SK-N-SH (cell line): Measurements from ENCODE around the gene STARD7. TPM values are rescaled to one million over a fixed set of nuclear protein-coding genes. Genes with fewer than 3 reads are reported as not detected.

Experiments used
- CTCF ChIA-PET: fragments of 300-600, 350-600 bp; formaldehyde crosslinking; extraction: SDS; loops from one replicate; lab custom pipeline; 2021; lab: Yijun Ruan, JAX
- POLR2A ChIA-PET: fragments of 350-600 bp; sonication (Branson Sonifier 250); formaldehyde crosslinking; extraction: SDS; loops from one replicate; lab custom pipeline; 2020; ENCODE audit warnings: antibody characterized with exemption, inconsistent platforms; lab: Yijun Ruan, JAX
- DNase-seq: peaks from one replicate; pipeline ENCODE4 v3.0.0; 2012
- H2AFZ ChIP-seq: fragments of 200-600 bp; sonication (generic); 2 replicates; pipeline ENCODE4 v1.8.1; 2016; ENCODE audit warnings: antibody characterized with exemption, mild to moderate bottlenecking, low read depth
- H3F3A ChIP-seq: fragments of 200-600 bp; sonication (generic); replicated peaks from 2 replicates; pipeline ENCODE3; 2016; ENCODE audit warnings: antibody characterized with exemption, mild to moderate bottlenecking; ENCODE audit not compliant: insufficient read depth
- H3K27ac ChIP-seq, 2 experiments: fragments of 200-500 bp in 1 of 2; fragments of 200-600 bp in 1 of 2; sonication (Bioruptor generic) in 1 of 2; sonication (generic), shearing (Covaris generic) in 1 of 2; 2 replicates each; pipeline versions ENCODE4 v1.5.1 to v1.6.1; 2014 to 2016; ENCODE audit warnings: low read depth in 2 of 2, inconsistent platforms in 1 of 2, low read length in 1 of 2, mild to moderate bottlenecking in 1 of 2, mixed read lengths in 1 of 2
- H3K27me3 ChIP-seq: fragments of 200-600 bp; sonication (generic), shearing (Covaris generic); 2 replicates; pipeline ENCODE4 v1.6.1; 2016; ENCODE audit warnings: mixed run types; ENCODE audit not compliant: insufficient read depth
- H3K36me3 ChIP-seq, 2 experiments: fragments of 200-500 bp in 1 of 2; fragments of 200-600 bp in 1 of 2; sonication (Bioruptor generic) in 1 of 2; sonication (generic) in 1 of 2; replicated peaks in 1 of 2; 2 replicates each; pipeline versions ENCODE3 to v1.5.1; 2014 to 2016; ENCODE audit warnings: low read length in 1 of 2, mild to moderate bottlenecking in 1 of 2; ENCODE audit not compliant: insufficient read depth in 2 of 2, control insufficient read depth in 1 of 2
- H3K4me1 ChIP-seq, 2 experiments: fragments of 200-500 bp in 1 of 2; fragments of 200-600 bp in 1 of 2; sonication (Bioruptor generic) in 1 of 2; sonication (generic), shearing (Covaris generic) in 1 of 2; 2 replicates each; pipeline versions ENCODE4 v1.5.1 to v1.6.1; 2014 to 2016; ENCODE audit warnings: low read depth in 1 of 2, low read length in 1 of 2, mixed run types in 1 of 2; ENCODE audit not compliant: insufficient read depth in 2 of 2, control insufficient read depth in 1 of 2
- H3K4me2 ChIP-seq: fragments of 200-600 bp; sonication (generic), shearing (Covaris generic); 2 replicates; pipeline ENCODE4 v1.6.1; 2017; ENCODE audit warnings: mixed run types
- H3K4me3 ChIP-seq, 2 experiments: fragments of 200-500 bp in 1 of 2; fragments of 200-600 bp in 1 of 2; sonication (Bioruptor generic) in 1 of 2; sonication (generic), shearing (Covaris generic) in 1 of 2; 2 replicates each; pipeline versions ENCODE4 v1.5.1 to v1.8.1; 2014 to 2016; ENCODE audit warnings: low read depth in 2 of 2, inconsistent platforms in 1 of 2, low read length in 1 of 2, mild to moderate bottlenecking in 1 of 2, mixed read lengths in 1 of 2, moderate library complexity in 1 of 2
- H3K79me2 ChIP-seq: fragments of 200-600 bp; sonication (generic); 2 replicates; pipeline ENCODE4 v1.8.1; 2017; ENCODE audit warnings: mild to moderate bottlenecking; ENCODE audit not compliant: insufficient read depth
- H3K9ac ChIP-seq: fragments of 200-600 bp; sonication (generic); 2 replicates; pipeline ENCODE4 v1.6.1; 2017; ENCODE audit warnings: mixed run types
- H3K9me2 ChIP-seq: fragments of 200-600 bp; sonication (generic); 2 replicates; pipeline ENCODE4 v1.6.1; 2017; ENCODE audit warnings: mixed run types
- H3K9me3 ChIP-seq: fragments of 200-600 bp; sonication (generic); 2 replicates; pipeline ENCODE4 v1.6.1; 2017; ENCODE audit warnings: mixed run types, mild to moderate bottlenecking, moderate library complexity
- H4K20me1 ChIP-seq: fragments of 200-600 bp; sonication (generic); 2 replicates; pipeline ENCODE4 v1.6.1; 2017; ENCODE audit warnings: mild to moderate bottlenecking, mixed run types; ENCODE audit not compliant: insufficient read depth
- CHD2 ChIP-seq: fragments of 150-350 bp; IDR thresholded peaks from 2 replicates; pipeline ENCODE4 v1.6.1; 2018; ENCODE audit warnings: low read length; ENCODE audit not compliant: partially characterized antibody
- ELF1 ChIP-seq: IDR thresholded peaks from 2 replicates; pipeline ENCODE4 v1.4.0; 2012
- EP300 ChIP-seq, 2 experiments: IDR thresholded peaks; 2 replicates each; pipeline versions ENCODE4 v1.4.0 to v1.6.1; 2012; ENCODE audit warnings: borderline replicate concordance in 1 of 2, low read depth in 1 of 2, low read length in 1 of 2
- EZH2phosphoT487 ChIP-seq: fragments of 200-600 bp; sonication (generic); IDR thresholded peaks from 2 replicates; pipeline ENCODE4 v1.6.1; 2017; ENCODE audit warnings: low read depth, mixed run types, mild to moderate bottlenecking, antibody characterized with exemption, moderate library complexity, borderline replicate concordance
- FOXM1 ChIP-seq: IDR thresholded peaks from 2 replicates; pipeline ENCODE4 v1.4.0; 2012; ENCODE audit warnings: low read depth, mild to moderate bottlenecking
- GABPA ChIP-seq: IDR thresholded peaks from 2 replicates; pipeline ENCODE4 v1.4.0; 2012; ENCODE audit warnings: low read depth, mild to moderate bottlenecking
- GATA2 ChIP-seq: sonication (generic); formaldehyde crosslinking; IDR thresholded peaks from 2 replicates; pipeline ENCODE4 v1.5.0; 2020; ENCODE audit warnings: mild to moderate bottlenecking, missing genetic modification reagents
- IRF3 ChIP-seq: fragments of 150-350 bp; IDR thresholded peaks from 2 replicates; pipeline ENCODE4 v1.6.1; 2016; ENCODE audit warnings: mild to moderate bottlenecking, low read depth, low read length
- JUND ChIP-seq: IDR thresholded peaks from 2 replicates; pipeline ENCODE4 v1.4.0; 2012
- MAX ChIP-seq: IDR thresholded peaks from 2 replicates; pipeline ENCODE4 v1.4.0; 2012; ENCODE audit warnings: low read depth
- MXI1 ChIP-seq: IDR thresholded peaks from 2 replicates; pipeline ENCODE4 v1.6.1; 2012; ENCODE audit warnings: mild to moderate bottlenecking, low read depth, low read length, improper control_type of control experiment
- NRF1 ChIP-seq: IDR thresholded peaks from 2 replicates; pipeline ENCODE4 v1.6.1; 2012; ENCODE audit warnings: low read depth, mild to moderate bottlenecking, low read length
- PBX3 ChIP-seq: IDR thresholded peaks from 2 replicates; pipeline ENCODE4; 2012
- RAD21 ChIP-seq: IDR thresholded peaks from 2 replicates; pipeline ENCODE4 v1.6.1; 2012; ENCODE audit warnings: mild to moderate bottlenecking, low read length
- REST ChIP-seq: IDR thresholded peaks from 2 replicates; pipeline ENCODE4 v1.6.1; 2012; ENCODE audit warnings: mild to moderate bottlenecking, low read depth, low read length, moderate library complexity
- RFX5 ChIP-seq: IDR thresholded peaks from 2 replicates; pipeline ENCODE4 v1.6.1; 2012; ENCODE audit warnings: mild to moderate bottlenecking, improper control_type of control experiment, low read length
- RXRA ChIP-seq: IDR thresholded peaks from 2 replicates; pipeline ENCODE4 v1.4.0; 2012; ENCODE audit warnings: low read depth, mild to moderate bottlenecking, borderline replicate concordance
- SIN3A ChIP-seq: IDR thresholded peaks from 2 replicates; pipeline ENCODE4 v1.6.1; 2012; ENCODE audit warnings: low read depth, mild to moderate bottlenecking, low read length, moderate library complexity, borderline replicate concordance
- SMC3 ChIP-seq: IDR thresholded peaks from 2 replicates; pipeline ENCODE4 v1.6.1; 2012; ENCODE audit warnings: low read depth, low read length, improper control_type of control experiment
- TAF1 ChIP-seq: IDR thresholded peaks from 2 replicates; pipeline ENCODE4 v1.6.1; 2012; ENCODE audit warnings: low read depth, mild to moderate bottlenecking, low read length, moderate library complexity, borderline replicate concordance
- TEAD4 ChIP-seq: IDR thresholded peaks from 2 replicates; pipeline ENCODE4 v1.4.0; 2012; ENCODE audit warnings: mild to moderate bottlenecking, borderline replicate concordance; ENCODE audit not compliant: insufficient read depth
- WGBS: methylation state at CpG from one replicate; pipeline ENCODE4 v1.1.6; 2017; ENCODE audit warnings: low lambda C conversion rate; 5-methylcytosine and 5-hydroxymethylcytosine counted together
- polyA plus RNA-seq, 3 experiments: library from polyadenylated mRNA; depleted of rRNA; stranded (reverse); fragments of >200 nt; gene quantifications; 2 replicates each; pipeline ENCODE4 v1.2.3, GENCODE V29; 2012

Gene STARD7
- polyA plus RNA-seq, 1 of the 3 experiments (the other 2 are of a cell fraction): 36.1 TPM

- no peak for TF ChIP-seq SIN3A
- TF ChIP-seq JUND: no peak
- TF ChIP-seq TAF1: no peak
- TF ChIP-seq GABPA: no peak
- no peak for TF ChIP-seq ELF1
- TF ChIP-seq REST: no peak
Observed at GRCh38 chr2:96241227-96241626, 32.6 kb upstream of the STARD7 start (continued).

- Histone ChIP-seq H3K4me3 (no peak overlapping the region), H3K9ac (no peak overlapping the region), H3K79me2 (no peaks in the 10 kb centered on the region), H2AFZ (no peak overlapping the region)
- TF ChIP-seq EP300 (IDR thresholded peaks at IDR 0.05; ENCODE audit: borderline replicate concordance in 1 of 2, low read depth in 1 of 2, low read length in 1 of 2) (no peak), FOXM1 (no peak), PBX3 (no peak), SMC3 (no peak), SIN3A (no peak), RFX5 (no peak), EZH2phosphoT487 (no peak), TEAD4 (no peak), MXI1 (no peak), RXRA (no peak), GATA2 (CRISPR knock-in tag) (no peak), MAX (no peak), IRF3 (no peak), TAF1 (no peak), CHD2 (no peak), RAD21 (no peak), NRF1 (no peak), ELF1 (no peak), REST (no peak)
- TF ChIP-seq, all 33 proteins: peak for 0
- WGBS: 88% methylated on average over 9 of the region's 9 CpGs
- H3K36me3 ChIP-seq: no peaks in the 10 kb centered on the region
- H4K20me1 ChIP-seq: no peaks in the 10 kb centered on the region
- H3K9me2 ChIP-seq: no peaks in the 10 kb centered on the region
- no peaks in the 10 kb centered on the region for H3F3A ChIP-seq
- no peaks in the 10 kb centered on the region for H3K27me3 ChIP-seq
- ChIA-PET POLR2A (no interaction called here), CTCF (interaction anchor here (0.7 to 1.5 kb wide), 2 partner anchors 11 to 20 kb away, joined by 3 to 5 read pairs; no protein-coding TSS in a partner anchor)
- H3K4me2 ChIP-seq: no peak overlapping the region
- no peak overlapping the region for H3K27ac ChIP-seq
- no peaks in the 10 kb centered on the region; a peak in 1 of 4 replicates for H3K4me1 ChIP-seq
- no peak for DNase-seq
- no peaks in the 10 kb centered on the region for H3K9me3 ChIP-seq
Observed at GRCh38 chr2:96240341-96241038, 31.9 kb upstream of the STARD7 start.
